AG09309 (cell line): Measurements from ENCODE around the gene CYP4F8.

ENCODE experiments used
- DNase-seq: peaks from one replicate; pipeline ENCODE4 v3.0.0-alpha.2; 2010; ENCODE audit warnings: low read depth
- H3K4me3 ChIP-seq: 2 replicates; pipeline ENCODE4 v1.5.1; 2011; ENCODE audit warnings: mild to moderate bottlenecking, low read depth, low read length, moderate library complexity; ENCODE audit not compliant: control insufficient read depth
- TF ChIP-seq, protein P1 (sequence below): IDR thresholded peaks from 2 replicates; pipeline ENCODE4 v1.5.1; 2011; ENCODE audit warnings: mild to moderate bottlenecking, low read depth, low read length, inconsistent platforms; ENCODE audit not compliant: insufficient read depth, control insufficient read depth; ENCODE audit errors: missing control alignments

The CYP4F8 gene

DNA sequence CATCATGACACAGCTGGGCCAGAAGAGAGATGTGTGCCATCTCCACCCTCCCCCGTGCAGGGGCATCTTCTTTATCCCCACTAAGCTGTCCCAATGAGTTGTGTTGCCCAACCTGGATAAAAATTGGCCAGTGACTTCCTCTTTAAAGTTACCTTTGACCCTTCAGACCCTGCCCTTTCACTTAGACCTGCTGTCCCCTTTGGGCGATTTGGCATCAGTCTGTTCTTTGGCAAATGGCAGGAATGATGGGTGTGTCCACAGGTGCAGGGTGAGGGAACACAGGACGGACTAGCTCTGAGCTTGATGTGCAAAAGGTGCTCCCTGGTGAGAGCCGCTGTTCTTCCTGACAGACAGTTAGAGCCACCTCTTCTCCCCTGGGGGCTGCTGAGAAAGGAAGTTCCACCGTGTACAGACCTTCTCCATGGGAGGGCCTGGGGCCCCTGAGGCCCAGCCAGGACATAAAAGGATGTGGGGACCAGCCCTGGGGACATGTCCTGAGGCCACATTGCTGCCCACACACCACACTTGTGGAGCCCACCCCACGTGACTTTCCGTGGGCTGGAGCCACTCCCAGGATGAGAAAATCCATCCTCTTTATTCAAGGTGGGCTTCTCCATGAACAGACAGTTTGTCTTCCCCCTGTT lies 1.7 kb downstream of the CYP4F8 start:
- DNase-seq: no peak
- TF ChIP-seq, protein P1, sequence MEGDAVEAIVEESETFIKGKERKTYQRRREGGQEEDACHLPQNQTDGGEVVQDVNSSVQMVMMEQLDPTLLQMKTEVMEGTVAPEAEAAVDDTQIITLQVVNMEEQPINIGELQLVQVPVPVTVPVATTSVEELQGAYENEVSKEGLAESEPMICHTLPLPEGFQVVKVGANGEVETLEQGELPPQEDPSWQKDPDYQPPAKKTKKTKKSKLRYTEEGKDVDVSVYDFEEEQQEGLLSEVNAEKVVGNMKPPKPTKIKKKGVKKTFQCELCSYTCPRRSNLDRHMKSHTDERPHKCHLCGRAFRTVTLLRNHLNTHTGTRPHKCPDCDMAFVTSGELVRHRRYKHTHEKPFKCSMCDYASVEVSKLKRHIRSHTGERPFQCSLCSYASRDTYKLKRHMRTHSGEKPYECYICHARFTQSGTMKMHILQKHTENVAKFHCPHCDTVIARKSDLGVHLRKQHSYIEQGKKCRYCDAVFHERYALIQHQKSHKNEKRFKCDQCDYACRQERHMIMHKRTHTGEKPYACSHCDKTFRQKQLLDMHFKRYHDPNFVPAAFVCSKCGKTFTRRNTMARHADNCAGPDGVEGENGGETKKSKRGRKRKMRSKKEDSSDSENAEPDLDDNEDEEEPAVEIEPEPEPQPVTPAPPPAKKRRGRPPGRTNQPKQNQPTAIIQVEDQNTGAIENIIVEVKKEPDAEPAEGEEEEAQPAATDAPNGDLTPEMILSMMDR: no peak
- no peak overlapping the region for H3K4me3 ChIP-seq

DNA sequence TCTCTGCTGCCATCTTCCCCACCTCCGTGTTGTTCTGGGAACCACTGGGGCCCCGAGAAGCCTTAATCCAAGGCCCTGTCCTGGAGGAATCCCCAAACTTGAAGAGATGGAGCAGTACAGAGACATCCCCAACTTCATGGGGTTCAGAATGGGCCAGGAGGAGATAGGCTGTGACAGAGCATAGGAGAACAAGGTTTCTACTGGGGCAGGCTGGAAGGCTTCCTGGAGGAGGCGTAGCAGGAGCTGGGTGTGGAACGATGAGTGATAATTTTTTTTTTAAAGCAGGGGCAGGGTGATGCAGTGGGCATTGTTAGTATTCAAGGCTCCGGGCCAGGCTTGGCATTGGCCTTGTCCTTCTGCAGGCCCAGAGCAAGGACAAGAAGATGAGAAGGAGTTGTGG lies 3.3 kb downstream of the CYP4F8 start:
- no peak overlapping the region for H3K4me3 ChIP-seq
- TF ChIP-seq, protein P1: no peak
- no peak for DNase-seq

DNA sequence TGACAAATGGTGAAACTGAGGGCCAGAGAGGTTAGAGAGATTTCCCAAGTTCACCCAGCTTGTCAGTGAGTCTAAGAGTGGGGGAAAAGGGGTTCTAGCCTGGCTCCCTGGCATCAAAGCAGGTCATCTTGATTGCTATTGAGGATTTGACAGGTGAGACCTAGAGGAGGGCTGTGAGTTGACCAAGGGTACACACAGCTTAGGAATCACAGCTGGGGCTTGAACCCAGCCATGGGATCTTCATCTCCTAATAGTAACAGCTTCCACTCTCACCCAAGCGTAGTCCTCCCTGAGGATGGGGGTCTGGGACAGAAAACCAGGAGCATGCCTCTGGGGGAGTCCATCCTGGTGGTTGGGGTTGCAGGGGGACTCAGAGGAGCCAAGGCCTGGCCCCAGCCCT lies 6.8 kb downstream of the CYP4F8 start:
- TF ChIP-seq, protein P1: no peak
- no peak overlapping the region for H3K4me3 ChIP-seq
- no peak for DNase-seq

DNA sequence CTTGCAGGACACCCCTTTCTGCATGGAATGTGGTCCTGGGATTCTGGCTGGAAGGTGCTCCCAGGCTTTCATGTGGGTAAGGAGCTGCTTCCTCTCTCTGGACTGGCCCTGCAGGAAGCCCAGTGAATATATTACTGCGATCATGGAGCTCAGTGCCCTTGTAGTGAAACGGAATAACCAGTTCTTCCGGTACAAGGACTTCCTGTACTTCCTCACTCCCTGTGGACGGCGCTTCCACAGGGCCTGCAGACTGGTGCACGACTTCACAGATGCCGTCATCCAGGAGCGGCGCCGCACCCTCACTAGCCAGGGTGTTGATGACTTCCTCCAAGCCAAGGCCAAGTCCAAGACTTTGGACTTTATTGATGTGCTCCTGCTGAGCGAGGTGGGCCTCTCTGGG lies 8.0 kb downstream of the CYP4F8 start:
- TF ChIP-seq, protein P1: no peak
- no peak for DNase-seq
- no peak overlapping the region for H3K4me3 ChIP-seq

DNA sequence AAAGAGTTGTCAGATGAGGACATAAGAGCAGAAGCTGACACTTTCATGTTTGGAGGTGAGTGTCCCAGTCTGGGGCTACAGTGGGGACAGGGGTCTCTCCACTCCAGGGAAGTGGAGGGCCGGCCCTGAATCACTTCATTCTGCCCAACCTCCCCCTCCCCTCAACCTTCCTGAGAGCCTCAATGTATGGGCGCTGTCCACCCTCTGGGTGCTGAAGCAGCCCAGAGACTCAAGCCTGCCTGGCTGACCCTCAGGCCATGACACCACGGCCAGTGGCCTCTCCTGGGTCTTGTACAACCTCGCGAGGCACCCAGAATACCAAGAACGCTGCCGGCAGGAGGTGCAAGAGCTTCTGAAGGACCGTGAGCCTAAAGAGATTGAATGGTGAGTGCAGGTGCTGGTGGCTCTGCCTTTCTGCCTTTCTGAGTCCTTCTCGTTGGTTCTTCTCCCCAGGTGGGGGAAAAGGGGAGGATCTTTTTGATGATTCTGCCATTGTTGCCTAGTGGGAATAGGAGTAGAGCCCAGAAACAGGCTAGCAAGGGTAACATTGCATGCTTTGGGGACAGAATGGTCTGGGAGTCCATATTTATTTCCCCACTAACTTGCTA lies 8.8 kb downstream of the CYP4F8 start:
- DNase-seq: no peak
- no peak overlapping the region for H3K4me3 ChIP-seq
- TF ChIP-seq, protein P1: no peak

DNA sequence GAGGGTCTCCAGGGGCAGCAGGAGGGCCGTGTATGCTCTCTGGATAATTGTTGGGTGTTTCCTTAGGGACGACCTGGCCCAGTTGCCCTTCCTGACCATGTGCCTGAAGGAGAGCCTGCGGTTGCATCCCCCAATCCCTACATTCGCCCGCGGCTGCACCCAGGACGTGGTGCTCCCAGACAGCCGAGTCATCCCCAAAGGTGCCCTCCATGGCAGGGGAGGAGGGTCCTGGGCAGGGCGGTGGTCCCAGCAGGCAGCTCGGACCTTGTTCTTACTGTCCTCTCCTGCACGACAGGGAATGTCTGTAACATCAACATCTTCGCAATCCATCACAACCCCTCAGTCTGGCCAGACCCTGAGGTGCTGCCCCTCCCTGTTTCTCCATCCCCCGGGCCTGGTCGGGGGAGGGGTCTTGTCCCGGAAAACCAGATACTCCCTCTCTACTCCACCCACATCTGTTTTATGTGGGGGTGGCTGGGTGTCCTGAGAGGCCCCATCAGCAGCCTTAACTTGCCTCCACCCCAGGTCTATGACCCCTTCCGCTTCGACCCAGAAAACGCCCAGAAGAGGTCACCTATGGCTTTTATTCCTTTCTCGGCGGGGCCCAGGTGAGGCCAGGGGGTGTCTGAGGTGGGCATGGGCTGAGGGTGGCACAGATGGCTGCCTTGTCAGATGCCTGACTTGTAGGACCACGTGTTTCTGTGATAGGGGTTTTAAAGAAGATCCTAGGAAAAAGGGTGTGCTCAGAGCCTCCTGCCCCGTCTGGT lies 13.4 kb downstream of the CYP4F8 start:
- TF ChIP-seq, protein P1: no peak
- no peak for DNase-seq

More for the DNA sequence above, 13.4 kb downstream of the CYP4F8 start:
- no peak overlapping the region for H3K4me3 ChIP-seq
